ENCODE measurements around the gene KIR2DL1.
"Not testable (repeated sequence)": the region's sequence is repeated elsewhere in the genome, so short reads cannot be mapped to it uniquely, and the experiment has no call there.

Gene KIR2DL1

GRCh38 chr19:54769646-54770045 lies at the start of gene KIR2DL1:
Gene KIR2DL1, plus strand, starts transcription at chr19:54769793. Its CDS starts 58 bp downstream, at chr19:54769851.
- not testable (repeated sequence) for DNase-seq

- no peak for DNase-seq
Measured at GRCh38 chr19:54724142-54724541, 45.5 kb upstream of the KIR2DL1 start, which contains the start of gene KIR3DL3. Gene KIR3DL3, plus strand, starts transcription at chr19:54724442. Its CDS starts 55 bp downstream, at chr19:54724497.

GRCh38 chr19:54724644-54725043 lies 44.9 kb upstream of the KIR2DL1 start:
- DNase-seq: no peak

DNA sequence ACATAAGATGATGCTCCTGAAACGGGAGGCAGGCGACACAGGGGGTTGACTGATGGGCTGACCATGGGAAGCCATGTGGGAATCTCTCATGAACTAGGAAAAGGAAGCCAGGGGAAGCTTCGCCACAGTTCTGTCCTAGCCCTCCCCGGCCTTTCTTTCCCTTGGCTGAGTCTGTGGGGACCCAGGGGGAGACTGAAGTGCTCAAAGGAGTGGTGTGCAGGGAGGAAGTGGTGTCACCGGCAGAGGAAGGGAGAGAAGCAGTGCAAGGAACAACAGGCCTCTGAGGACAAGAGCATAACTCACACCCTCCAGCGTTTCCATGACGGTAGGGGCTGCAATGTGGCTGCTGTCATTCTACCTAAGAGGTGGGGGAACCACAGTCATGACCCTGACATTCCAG lies 44.3 kb upstream of the KIR2DL1 start:
- DNase-seq: no peak

DNA sequence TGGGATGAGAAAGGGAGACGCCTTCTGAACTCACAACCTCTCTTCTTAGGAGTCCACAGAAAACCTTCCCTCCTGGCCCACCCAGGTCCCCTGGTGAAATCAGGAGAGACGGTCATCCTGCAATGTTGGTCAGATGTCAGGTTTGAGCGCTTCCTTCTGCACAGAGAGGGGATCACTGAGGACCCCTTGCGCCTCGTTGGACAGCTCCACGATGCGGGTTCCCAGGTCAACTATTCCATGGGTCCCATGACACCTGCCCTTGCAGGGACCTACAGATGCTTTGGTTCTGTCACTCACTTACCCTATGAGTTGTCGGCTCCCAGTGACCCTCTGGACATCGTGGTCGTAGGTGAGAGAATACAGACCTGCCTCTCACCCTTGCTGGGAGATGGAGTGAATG lies 42.0 kb upstream of the KIR2DL1 start:
- no peak for DNase-seq

DNA sequence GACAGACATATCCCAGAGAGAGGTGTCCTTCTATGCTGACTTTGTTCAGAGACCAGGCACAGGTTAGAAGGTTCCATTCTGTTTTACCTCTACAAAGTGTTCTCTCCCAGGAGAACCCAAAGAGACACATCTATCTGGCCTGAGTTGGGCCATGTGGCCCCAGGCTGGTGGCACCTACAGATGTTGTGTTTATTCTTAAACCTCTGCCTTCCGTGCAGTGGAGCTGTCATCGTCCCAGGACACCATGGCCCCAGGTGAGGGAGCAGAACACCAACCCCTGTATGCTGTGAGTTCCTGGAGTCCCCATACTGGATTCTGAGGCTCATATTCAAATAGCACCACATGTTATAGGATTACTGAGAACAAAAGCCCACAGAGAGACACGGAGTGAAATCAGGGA lies 41.4 kb upstream of the KIR2DL1 start:
- DNase-seq: no peak

GRCh38 chr19:54729416-54730188 lies 40.0 kb upstream of the KIR2DL1 start:
- no peak for DNase-seq

- no peak for DNase-seq
Measured at GRCh38 chr19:54731191-54731590, 38.4 kb upstream of the KIR2DL1 start.

DNA sequence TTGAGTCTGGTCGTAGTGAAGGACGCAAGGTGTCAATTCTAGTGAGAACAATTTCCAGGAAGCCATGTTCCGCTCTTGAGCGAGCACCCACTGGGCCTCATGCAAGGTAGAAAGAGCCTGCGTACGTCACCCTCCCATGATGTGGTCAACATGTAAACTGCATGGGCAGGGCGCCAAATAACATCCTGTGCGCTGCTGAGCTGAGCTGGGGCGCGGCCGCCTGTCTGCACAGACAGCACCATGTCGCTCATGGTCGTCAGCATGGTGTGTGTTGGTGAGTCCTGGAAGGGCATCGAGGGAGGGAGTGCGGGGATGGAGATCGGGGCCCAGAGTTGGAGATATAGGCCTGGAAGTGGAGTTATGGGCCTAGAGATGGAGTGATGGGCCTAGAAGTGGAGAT lies 31.3 kb upstream of the KIR2DL1 start, which contains the start of gene KIR2DL3:
TSS of gene KIR2DL3 (plus strand) at position 208 of the 400 bp plus-strand sequence. CDS start at position 241, 33 bp downstream.
- not testable (repeated sequence) for DNase-seq

GRCh38 chr19:54738715-54739114 lies 30.9 kb upstream of the KIR2DL1 start:
- no peak for DNase-seq

GRCh38 chr19:54739587-54740497 lies 29.8 kb upstream of the KIR2DL1 start:
- no peak for DNase-seq

DNA sequence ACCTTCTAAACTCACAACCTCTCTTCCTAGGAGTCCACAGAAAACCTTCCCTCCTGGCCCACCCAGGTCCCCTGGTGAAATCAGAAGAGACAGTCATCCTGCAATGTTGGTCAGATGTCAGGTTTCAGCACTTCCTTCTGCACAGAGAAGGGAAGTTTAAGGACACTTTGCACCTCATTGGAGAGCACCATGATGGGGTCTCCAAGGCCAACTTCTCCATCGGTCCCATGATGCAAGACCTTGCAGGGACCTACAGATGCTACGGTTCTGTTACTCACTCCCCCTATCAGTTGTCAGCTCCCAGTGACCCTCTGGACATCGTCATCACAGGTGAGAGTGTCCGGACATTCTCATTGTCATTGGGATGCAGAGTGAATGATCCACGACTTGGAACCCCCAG lies 27.6 kb upstream of the KIR2DL1 start:
- not testable (repeated sequence) for DNase-seq

- DNase-seq: not testable (repeated sequence)
Measured at GRCh38 chr19:54744080-54744479, 25.5 kb upstream of the KIR2DL1 start.

DNA sequence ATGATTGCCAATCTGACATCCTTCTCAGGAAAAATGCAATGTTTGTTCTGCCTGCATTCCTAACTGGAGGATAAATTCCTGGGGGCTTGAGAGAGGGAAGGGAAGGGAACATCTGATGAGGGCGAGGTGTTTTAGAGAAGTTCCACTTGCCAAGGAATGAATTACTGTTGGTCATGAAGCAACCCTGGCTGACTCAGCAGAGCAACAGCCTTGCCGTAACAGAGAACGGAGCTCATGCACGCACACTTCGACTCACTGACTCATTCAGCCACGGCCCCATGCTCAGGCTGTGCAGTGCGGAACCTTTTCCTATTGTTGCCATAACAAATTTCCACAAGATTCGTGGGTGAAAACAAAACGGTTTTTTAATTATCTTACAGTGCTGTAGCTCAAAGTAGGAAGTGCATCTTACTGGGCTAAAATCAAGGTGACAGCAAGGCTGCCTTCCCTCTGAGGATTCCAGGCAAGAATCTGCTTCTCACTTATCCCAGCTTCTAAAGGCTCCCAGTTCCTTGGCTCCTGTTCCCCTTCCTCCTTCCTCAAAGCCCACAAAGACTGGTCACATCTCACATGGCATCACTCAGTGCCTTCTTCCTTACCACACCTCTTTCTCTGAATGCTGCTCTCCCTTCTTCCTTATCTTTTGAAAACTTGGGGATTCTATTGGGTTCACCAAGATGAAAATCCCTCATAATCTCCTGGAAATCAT lies 21.8 kb upstream of the KIR2DL1 start:
- DNase-seq: not testable (repeated sequence)

DNA sequence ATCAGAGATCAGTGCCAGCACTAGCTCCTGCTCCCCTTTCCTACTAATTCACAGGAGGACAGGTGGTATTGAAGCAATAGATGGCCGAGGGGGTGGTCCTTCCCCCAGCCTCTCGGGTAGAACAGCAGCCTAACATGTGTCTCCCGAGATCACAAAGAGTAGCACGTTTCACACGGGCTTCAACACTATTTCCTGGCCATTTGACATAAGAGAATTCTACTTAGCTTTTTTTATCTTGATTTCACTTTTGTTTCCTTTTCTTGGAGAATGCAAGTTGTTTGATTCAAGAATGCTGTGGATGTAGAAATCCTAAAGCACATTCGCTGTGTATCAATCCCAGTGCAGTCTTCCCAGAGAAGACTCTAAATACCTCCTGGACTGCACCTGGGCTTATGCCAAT lies 19.3 kb upstream of the KIR2DL1 start:
- not testable (repeated sequence) for DNase-seq

DNA sequence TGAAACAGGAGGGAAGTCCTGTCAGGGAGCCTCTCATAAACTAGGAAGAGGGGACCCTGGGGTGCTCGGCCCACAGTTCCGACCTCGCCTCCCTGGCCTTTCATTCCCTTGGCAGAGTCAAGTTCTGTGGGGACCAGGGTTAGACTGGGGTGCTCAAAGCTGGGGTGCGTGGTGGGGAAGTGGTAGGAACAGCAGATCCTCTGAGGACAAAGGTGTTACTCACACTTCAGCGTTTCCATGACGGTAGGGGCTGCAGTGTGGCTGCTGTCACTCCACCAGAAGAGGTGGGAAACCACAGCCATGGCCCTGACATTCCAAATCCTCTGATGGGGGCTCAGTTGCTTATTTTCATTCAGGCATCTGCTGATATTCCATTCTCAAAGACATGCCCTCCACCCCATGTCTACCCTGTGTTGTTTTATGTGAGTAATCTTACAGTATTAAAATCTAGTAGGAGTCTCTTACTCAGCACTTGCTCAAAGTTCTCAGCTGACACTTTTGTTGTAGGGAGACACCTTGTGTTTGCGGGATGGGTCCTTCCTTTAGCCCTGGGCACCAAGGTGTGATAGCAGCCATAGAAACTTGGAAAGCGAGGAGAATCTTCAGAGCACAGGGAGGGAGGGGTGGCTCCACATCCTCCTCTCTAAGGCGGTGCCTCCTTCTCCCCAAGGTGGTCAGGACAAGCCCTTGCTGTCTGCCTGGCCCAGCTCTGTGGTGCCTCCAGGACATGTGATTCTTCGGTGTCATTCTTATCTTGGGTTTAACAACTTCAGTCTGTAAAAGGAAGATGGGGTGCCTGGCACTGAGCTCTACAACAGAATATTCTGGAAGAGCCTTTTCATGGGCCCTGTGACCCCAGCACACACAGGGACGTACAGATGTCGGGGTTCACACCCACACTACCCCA lies 13.1 kb upstream of the KIR2DL1 start:
- not testable (repeated sequence) for DNase-seq

GRCh38 chr19:54758577-54758976 lies 11.0 kb upstream of the KIR2DL1 start:
- not testable (repeated sequence) for DNase-seq

GRCh38 chr19:54764219-54764618 lies 5.4 kb upstream of the KIR2DL1 start:
- DNase-seq: not testable (repeated sequence)

DNA sequence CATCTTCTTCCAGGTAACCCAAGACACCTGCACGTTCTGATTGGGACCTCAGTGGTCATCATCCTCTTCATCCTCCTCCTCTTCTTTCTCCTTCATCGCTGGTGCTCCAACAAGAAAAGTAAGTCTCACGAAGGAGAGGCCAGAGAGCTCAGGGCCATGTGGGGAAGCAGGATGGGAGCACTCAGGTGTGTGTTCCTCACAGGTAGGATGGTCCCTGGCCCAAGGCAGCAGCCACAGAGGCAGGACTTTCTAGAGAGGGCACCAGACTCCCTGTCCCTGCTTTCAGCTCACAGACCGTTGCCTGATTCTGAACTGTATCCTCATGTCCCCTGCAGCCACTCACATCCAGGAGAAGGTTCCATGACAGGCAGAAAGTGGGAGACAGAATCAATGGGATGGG lies 3.1 kb upstream of the KIR2DL1 start:
- DNase-seq: not testable (repeated sequence)

DNA sequence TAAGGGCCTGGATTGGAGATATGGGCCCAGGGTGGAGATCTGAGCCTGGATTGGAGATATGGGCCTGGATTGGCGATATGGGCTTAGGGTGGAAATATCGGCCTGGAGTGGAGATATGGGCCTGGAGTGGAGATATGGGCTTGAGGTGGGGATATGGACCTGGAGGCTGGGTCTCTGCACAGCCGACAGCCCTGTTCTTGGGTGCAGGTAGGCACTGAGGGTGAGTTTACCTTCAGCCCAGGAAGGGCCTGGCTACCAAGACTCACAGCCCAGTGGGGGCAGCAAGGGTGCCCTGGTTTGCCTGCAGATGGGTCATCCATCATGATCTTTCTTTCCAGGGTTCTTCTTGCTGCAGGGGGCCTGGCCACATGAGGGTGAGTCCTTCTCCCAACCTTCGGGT lies 918 bp downstream of the KIR2DL1 start:
- not testable (repeated sequence) for DNase-seq
